PFSK-1 (cell line): Measurements from ENCODE around the gene DNAJC25.

Source experiments
- POLR2AphosphoS5 ChIP-seq: IDR thresholded peaks from 2 replicates; pipeline ENCODE4 v1.6.1; 2012; ENCODE audit warnings: low read depth, mild to moderate bottlenecking, control low read depth, low read length, moderate library complexity
- TF ChIP-seq, protein P1 (sequence below), 2 experiments: IDR thresholded peaks; 2 replicates each; pipeline versions ENCODE4 v1.6.1 to v1.8.0; 2011 to 2012; ENCODE audit warnings: low read depth in 2 of 2, low read length in 2 of 2, control low read depth in 1 of 2, inconsistent platforms in 1 of 2, mild to moderate bottlenecking in 1 of 2, moderate library complexity in 1 of 2; ENCODE audit not compliant: insufficient read depth in 1 of 2

GRCh38 chr9:111613436-111614040 lies 17.6 kb upstream of the DNAJC25 start:
- no peak for TF ChIP-seq POLR2AphosphoS5
- TF ChIP-seq, protein P1, sequence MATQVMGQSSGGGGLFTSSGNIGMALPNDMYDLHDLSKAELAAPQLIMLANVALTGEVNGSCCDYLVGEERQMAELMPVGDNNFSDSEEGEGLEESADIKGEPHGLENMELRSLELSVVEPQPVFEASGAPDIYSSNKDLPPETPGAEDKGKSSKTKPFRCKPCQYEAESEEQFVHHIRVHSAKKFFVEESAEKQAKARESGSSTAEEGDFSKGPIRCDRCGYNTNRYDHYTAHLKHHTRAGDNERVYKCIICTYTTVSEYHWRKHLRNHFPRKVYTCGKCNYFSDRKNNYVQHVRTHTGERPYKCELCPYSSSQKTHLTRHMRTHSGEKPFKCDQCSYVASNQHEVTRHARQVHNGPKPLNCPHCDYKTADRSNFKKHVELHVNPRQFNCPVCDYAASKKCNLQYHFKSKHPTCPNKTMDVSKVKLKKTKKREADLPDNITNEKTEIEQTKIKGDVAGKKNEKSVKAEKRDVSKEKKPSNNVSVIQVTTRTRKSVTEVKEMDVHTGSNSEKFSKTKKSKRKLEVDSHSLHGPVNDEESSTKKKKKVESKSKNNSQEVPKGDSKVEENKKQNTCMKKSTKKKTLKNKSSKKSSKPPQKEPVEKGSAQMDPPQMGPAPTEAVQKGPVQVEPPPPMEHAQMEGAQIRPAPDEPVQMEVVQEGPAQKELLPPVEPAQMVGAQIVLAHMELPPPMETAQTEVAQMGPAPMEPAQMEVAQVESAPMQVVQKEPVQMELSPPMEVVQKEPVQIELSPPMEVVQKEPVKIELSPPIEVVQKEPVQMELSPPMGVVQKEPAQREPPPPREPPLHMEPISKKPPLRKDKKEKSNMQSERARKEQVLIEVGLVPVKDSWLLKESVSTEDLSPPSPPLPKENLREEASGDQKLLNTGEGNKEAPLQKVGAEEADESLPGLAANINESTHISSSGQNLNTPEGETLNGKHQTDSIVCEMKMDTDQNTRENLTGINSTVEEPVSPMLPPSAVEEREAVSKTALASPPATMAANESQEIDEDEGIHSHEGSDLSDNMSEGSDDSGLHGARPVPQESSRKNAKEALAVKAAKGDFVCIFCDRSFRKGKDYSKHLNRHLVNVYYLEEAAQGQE (IDR thresholded peaks at IDR 0.05; ENCODE audit: insufficient read depth in 1 of 2, low read depth in 2 of 2, low read length in 2 of 2): no peak
